ENCODE measurements around the gene KAZALD1.

Gene KAZALD1, protein sequence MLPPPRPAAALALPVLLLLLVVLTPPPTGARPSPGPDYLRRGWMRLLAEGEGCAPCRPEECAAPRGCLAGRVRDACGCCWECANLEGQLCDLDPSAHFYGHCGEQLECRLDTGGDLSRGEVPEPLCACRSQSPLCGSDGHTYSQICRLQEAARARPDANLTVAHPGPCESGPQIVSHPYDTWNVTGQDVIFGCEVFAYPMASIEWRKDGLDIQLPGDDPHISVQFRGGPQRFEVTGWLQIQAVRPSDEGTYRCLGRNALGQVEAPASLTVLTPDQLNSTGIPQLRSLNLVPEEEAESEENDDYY

DNA sequence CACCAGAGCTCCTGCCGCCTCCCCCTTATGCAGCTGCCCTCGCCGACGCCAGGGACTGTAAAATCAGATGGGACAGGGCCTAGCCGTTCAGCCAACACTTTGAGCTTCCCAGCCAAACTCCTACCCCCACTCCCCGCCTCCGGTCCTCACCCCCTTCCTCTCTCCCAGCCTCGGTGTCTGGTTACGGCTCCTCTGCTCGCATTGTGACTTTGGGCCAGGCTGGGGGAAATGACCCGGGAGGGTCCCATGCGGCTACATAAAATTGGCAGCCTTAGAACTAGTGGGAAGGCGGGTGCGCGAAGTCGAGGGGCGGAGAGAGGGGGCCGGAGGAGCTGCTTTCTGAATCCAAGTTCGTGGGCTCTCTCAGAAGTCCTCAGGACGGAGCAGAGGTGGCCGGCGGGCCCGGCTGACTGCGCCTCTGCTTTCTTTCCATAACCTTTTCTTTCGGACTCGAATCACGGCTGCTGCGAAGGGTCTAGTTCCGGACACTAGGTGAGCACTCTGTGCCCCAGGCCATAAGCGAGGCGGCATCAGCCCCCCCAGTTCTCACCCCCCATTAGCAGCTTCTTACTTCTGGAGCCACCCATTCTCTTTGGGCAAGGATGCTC lies at the start of gene KAZALD1:
KAZALD1 (plus strand) TSS at position 366 of the 608 bp plus-strand sequence. CDS start 604 bp downstream, outside the sequence.
- DNase-seq = peak; percentile 95

DNA sequence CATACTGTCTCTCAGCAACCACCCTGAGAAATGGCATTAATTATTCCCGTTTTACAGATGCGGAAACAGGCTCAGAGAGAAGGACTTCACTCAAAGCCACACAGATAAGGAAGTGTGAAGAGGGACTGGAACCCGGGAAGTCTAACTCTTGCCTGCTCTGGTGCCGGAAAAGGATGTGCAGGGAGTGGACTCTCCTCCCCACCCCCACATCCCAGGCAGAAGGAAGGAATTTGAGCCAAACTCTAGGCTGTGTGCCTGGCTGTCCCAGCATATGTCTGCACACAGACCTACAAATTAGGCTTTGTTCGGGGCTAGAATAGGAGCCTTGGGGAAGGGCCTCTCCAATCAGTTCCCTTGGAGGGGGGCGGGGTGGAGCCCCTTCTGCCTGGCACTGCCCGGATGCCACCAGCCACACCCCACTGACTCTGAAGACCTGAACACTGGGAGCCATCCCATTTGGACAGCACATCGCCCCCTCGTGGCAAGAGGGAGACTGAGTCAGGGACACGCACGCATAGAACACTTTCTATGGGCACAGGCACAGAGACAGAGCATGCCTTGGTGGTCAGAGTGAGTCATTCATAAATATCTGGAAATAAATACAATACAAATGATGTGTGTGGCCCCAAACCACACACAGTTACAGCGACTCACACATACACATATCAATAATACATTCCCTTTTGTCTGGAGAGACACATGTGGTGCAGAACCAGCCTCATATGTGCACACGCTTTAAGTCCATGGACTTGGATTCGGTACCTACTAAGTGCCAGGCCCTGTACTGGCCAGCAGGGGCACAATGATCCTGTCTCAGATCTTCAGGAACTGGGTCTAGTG lies 49.0 kb upstream of the KAZALD1 start:
- DNase-seq = peak; percentile 88

DNA sequence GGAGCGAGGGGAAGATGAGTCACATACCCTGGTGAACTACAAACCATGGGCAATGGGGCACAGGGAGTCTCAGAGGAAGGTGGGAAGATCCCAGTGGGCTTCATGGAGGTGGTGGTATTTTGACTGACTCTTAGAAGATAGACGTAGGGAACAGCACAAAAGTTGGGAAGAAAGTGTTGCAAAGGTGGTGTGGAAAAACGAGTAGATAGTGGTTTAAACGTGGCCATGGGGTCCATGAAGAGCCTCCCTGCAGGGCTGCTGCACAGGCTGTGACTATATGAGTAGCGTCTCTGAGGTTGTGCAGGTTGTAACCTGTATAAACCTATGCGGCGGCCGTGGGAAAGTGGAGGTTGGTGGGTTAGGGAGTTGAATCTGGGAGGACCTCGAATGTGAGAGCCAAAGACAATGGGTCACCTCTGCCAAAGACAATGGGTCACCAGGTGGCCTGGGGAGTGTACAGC lies 48.4 kb upstream of the KAZALD1 start:
- peak; percentile 17 for DNase-seq

DNA sequence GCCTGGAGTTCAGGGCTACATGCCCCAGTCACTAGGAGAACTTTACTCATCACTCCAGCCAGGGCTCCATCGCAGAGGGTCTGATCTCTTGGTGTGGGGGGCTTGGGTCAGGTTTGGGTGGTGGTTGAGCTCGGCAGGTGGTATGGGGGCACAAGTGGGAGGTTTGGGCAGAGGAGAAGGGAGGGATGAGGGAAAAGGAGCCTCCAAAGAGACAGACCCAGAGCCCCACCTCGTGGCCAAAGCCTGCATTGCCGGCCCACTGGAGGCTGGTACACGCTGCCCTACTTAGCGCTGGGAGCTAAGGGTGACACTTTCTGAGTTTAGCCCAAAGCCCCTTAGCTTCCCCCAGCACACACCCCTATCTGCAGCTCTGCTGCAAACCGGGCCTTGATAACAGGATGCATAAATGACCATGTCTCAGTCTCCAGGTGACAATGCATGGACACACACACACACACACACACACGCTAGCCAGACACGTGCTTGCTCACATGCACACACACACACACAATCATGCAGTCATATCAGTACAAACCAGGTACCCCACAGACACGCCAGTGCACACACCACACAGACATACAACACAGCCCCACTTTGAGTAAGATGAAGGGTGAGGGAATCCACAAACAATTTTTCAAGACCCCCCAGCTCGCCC lies 47.4 kb upstream of the KAZALD1 start:
- DNase-seq = peak; percentile 86

DNA sequence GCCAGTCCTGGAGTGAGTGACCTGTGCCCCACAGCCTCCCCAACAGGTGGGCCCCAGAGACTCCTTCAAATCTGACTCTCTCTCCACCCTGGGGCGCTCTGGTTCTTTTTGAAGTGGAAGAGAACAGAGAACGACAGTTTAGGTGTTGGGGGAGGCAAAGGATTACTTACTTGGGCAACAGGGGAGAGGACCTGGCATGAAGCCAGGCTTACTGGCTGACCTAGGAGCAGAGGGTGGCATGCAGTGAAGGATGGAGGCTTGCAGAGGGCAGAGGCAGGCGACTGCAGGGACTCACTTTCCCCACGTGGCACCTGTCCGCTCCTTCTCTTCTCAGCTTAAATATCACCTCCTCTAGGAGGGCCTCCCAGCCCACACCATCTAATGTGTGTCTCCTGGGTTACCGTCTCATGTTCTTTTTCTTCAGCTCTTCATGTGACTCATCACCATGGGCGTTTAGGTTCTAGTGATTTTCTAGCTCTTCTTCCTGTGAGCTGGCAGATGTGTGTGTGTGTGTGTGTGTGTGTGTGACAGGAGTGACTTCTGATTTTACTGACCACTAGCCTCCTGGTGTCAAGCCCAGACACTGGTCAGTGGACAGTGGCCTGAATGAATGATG lies 46.7 kb upstream of the KAZALD1 start:
- DNase-seq = peak; percentile 24

DNA sequence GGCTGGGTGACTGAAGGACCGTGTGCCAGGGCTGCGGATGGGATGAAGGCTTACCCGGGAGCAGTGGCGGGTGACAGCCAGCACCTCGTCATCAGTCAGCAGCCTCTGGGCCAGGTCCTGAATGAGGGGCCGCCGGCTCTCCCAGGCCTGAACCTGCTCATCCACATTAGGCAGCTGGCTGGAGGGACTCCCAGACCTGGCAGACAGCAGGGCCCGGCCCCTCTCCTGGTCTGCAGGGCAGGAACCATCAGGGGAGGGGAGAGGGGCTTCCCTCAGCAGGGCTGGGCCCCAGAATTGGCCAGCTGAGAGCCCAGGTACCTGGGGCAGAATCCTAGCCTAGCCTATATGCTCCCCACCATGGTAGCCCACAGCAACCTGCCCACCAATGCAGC lies 46.2 kb upstream of the KAZALD1 start:
- peak; percentile 18 for DNase-seq

DNA sequence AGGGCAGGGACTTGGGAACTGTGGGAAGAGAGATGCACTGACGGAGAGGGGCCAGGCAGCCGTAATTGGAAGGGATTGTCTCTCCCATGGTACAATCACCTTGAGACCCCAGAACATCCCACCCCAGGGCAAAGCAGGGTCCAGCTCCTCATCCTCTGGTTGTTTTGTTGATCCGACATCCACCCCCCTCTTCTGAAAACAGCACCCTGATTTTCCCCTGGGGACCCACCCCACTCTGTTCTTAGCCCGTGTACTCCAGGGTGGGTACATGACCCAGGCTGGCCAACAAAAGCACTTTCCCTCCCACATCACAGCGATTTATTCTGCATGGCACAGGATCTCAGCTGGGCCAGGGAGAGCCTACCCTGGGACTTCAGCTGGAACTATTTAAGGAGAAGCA lies 45.0 kb upstream of the KAZALD1 start:
- DNase-seq = peak; percentile 14

DNA sequence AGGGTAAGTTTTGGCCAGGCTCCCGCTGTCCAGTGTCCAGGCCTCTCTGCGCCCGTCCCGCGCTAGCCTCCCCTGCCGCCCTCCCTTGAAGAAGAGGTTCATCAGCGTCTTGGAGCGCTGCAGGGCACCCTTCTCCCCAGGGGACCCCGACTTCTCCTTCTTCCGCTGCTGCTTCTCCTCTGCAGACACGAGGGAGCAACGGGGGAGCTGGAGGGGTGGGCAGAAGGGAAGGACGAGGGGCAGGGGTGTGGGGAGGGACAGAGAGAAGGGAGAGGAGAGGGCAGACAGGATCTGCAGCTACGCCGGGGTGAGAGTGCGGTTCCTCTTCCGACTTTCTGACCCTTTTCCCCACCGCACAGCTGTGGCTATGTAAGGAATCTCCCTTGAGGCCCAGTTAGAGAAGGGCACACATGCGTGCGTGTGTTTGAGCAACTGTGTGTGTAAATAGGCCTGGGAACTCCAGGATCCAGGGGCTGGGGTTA lies 43.6 kb upstream of the KAZALD1 start:
- DNase-seq = peak; percentile 24

DNA sequence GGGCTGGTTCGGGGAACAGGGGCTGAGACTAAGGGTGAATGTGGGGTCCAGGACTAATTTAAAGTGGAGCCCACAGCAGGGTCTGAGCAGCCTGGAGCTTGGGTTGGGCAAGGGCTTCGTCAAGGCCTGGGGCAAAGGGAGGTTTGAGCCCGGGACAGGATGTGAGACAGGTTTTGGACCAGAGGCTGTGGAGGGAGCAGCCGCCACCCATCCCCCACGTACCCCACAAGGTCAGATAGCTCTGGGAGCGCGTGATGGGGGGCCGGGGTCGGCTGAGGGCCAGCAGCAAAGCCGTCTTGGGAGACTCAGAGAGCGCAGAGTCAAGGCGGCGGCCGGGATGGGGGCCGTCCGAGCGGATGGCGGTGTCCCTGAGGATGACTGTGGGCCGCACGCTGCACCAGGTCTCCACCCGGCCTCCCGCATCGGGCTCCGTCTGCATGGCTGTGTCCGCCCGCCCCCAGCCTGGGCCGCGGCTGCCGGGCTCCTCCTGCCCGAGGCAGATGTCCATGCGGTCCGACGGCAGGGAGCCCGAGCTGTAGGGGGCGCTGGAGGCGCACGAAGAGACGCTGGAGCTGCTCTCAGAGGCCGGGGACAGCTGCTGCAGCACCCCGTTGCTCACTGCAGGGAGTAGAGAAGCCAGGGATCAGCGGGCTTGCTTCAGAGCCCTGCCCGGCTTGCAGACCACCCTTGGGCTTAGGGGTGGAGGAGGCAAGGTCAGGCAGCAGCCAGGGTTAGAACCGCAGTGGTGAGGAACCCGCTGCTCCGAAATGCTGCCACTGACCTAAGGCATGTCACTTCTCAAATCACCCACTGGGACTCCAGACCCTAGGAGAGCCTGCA lies 43.0 kb upstream of the KAZALD1 start:
- peak; percentile 83 for DNase-seq

DNA sequence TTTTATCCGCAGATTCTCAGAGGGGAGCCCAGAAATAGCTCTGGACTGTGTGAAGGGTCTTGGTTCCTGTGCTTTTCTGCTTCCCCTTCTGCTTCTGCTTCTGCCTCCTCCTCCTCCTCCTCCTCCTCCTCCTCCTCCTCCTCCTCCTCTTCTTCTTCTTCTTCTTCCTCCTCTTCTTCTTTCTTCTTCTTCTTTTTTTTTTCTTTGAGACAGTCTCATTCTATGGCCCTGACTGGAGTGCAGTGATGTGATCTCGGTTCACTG lies 42.4 kb upstream of the KAZALD1 start:
- no peak for DNase-seq

DNA sequence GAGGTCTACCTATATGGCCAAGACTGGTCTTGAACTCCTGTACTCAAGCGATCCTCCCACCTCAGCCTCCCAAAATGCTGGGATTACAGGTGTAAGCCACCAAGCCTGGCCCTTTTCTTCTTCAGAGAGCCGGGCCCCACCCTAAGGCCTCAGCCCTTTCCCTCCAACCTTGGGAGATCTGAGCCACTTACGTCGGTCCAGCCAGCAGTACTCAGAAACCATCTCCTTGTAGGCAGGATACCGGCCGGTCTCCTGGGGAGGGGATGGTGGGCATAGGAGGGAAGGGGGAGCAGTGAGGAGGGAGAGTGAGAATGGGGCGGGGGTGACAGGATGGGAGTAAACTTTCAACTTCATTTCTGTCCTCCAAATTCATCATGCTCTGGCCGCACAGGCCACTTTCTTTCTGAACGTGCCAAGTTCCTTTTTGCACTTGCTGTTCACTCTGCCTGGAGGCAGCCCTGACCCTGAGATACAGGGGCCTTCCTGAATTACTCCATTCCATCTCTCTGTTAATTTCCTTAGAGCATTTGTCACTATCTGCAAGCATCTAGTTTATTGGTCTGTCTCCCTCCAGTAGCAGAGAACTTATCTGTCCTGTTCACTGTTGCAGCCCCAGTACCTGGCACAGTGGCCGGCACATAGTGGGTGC lies 41.2 kb upstream of the KAZALD1 start:
- DNase-seq = no peak

DNA sequence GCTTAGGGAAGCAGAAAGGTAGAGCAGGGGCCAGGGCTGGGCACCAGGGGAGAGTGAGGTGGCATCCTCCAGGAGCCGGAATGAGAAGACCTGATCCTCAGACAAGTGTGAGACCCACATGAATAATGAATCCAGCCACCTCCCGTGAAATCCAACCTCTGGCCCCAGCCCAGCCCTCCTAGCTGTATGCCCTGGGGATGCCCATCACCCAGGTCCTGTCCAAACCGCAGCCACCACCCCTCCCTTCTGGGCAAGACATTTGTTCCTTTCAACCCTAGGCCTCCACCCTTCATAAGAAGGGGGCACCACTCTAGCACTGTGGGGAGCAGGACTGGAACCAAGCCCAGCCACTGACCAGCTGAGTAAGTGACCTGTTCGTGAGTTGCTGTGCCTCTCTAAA lies 40.5 kb upstream of the KAZALD1 start:
- no peak for DNase-seq

DNA sequence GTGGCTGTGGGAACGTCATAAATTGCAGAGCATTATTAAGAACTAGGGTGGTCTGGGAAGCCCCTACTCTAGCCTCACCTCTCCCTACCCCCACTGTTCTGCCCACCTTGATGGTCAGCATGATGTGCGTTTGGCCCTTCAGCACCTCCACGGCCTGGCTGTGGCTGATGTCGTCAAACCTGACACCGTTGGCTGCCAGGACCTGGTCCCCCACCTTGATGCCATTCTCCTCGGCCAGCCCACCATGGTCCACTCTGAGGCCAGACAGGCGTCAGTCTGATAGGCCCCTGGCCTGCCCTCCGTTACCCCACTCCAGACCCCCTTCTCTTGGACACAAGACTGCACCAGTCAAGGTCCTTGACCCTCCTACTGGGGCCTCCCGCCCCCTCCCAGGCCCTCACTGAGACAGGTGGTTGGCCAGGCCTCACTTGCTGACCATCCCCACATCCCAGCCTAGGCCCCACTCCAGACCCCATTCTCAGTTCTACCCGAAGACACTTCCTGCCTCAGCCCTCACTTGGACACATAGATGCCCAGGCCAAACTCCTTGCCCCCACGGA lies 40.0 kb upstream of the KAZALD1 start:
- no peak for DNase-seq

DNA sequence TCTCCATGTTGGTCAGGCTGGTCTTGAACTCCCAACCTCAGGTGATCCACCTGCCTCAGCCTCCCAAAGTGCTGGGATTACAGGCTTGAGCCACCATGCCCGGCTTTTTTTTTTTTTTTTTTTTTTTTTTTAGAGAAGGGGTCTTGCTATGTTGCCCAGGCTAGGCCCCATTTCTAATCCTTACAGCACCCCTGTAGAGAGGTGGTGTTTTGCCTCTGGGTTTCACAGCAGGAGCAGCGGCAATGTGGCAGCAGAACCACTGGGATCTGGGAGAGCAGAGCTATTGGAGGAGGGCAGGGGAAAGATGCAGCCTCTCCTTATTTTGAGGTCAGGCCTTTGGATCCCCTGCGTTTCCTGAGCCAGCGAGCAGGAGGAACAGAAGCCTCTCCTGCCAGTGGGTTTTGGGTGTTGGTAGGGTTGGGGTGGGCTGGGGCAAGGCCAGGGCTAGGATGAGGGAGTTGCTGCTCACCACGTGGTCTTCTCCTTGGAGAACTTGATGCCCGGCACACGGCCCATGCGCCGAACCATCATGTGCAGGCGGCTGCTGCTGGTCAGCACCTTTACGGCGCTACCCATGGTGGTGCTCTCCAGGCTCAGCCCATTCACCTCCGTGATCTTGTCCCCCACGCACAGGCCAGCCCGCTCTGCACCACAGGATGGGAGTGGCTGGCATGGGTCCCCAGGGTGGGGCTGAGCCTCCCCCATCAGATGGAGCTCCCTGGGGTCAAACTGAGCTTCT lies 38.7 kb upstream of the KAZALD1 start:
- no peak for DNase-seq

DNA sequence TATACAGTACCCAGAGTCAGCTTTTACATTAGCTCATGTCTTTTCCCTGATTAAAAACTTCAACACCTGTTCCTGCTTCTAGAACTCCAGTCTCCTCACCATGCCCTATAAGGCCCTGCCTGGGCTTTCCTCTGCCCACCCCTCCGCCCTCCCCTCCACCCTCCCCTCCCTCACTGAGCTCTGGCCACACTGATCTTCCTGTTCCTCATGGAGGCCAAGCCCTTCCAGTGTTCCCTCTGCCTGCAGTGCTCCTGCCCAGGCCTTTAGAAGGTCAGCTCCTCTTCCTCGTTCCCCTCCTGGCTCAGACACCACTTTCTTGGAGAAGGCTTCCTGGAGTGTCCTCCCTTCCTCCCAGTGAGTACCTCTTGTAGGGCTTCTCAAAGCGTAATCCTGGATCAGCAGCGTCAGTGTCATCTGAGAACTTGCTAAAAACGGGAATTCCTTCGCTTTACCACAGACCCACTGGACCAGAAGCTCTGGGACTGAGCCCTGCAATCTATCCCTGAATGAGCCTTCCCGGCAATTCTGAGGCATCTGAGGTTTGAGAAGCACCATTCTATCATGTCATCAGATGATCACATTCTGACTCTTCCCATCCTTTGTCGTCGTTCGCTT lies 34.6 kb upstream of the KAZALD1 start:
- DNase-seq = no peak

DNA sequence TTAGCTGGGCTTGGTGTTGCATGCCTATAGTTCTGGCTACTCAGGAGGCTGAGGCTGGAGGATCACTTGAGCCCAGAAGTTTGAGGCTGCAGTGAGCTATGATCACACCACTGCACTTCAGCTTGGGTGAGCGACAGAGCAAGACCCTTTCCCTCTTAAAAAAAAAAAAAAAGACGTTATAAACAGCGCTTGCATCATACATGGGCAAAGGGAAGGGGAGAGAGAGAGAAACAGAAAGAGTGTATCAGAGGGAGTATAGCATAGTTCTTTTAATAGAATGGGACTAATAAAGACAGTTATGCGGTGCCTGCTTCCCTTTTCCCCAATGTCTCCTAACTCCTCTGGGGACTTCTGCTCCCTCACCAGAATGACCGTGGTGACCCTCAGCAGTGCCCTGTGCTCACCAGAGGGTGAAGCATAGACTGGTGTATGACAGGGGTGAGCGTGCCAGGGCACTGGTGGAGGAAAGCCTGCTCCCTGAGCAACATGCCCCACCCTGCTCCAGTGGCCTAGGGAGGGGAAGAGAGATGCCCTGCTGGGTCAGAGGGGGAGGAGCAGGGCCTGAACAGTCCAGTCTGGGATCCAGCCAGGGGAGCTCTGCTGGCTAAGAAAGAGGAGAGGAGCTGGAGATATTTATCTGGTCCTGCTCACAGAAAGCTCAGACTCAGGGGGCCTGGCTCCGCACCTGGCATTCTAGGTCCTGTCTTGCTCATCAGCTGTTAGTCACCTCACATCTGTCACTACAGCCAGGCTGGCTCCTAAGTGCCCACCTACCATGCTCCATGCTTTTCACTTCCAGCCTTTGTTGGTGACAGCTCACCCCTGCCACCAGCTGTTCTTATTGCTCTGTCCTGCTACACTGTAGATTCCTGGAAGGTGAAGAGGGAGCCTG lies 33.1 kb upstream of the KAZALD1 start:
- no peak for DNase-seq

DNA sequence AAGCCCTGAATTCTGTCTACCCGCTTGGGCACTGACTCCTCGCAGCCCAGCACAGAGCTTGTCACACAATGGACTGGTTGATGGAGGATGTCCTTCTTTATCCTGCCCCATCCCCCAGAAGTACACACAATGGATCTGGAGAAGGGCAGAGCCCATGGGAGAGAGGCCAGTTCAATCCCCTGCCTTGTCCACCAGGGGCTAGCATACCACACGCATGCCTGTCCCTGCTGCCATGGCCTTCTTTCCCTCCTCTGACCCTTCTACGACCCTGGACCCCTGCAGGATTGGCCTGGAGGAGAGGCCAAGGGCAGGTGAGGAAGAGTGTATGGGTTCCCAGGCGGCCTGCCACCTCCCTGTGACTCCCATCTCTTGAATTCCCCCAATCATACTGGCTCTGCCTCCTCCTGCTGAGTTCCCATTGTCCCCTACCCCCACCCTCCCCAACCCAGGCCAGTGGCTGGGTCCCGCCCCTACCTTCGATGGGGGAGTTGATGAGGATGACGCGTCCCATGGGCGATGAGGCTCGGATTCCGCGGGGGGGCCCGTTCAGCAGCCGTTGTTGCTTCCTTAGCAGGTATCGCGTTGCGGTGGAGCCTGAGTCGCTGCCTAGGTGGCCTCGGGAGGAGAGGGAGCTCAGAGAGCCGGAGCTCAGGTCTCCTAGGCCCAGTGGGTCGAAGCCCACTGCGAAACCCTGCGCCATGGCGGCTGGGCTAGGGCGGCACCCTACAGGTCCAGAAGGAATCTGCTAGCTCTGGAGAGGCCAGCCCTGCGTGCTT lies 32.1 kb upstream of the KAZALD1 start:
- no peak for DNase-seq
